OCI-LY7 (cell line): Measurements from ENCODE around the gene HTRA1. TPM values are rescaled to one million over a fixed set of nuclear protein-coding genes. Genes with fewer than 3 reads are reported as not detected.

Experiments used
- BruUV-seq: library from RNA; stranded (reverse); fragments of 400-500 nt; replicated peaks from 2 replicates; lab custom pipeline; 2021; lab: Mats Ljungman, UMichigan
- CTCF ChIA-PET: fragments of 300-600 bp; sonication (Branson Sonifier 250); formaldehyde crosslinking; loops from one replicate; lab custom pipeline; 2022; ENCODE audit warnings: antibody characterized with exemption; ENCODE audit not compliant: unreplicated experiment; lab: Charles Lee
- POLR2A ChIA-PET: fragments of 300-600 bp; sonication (Branson Sonifier 250); formaldehyde crosslinking; loops from one replicate; lab custom pipeline; 2022; ENCODE audit warnings: antibody characterized with exemption; lab: Charles Lee
- DNase-seq: peaks from one replicate; pipeline ENCODE4 v3.0.0-alpha.2; 2015; ENCODE audit warnings: low spot score
- H2AFZ ChIP-seq: fragments of 200-600 bp; sonication (generic), shearing (Covaris generic); 2 replicates; pipeline ENCODE4 v1.6.1; 2014; ENCODE audit warnings: mild to moderate bottlenecking, antibody characterized with exemption, low read length, moderate library complexity
- H3K27ac ChIP-seq: fragments of 200-600 bp; sonication (generic); 2 replicates; pipeline ENCODE4 v1.5.1; 2014; ENCODE audit warnings: mixed run types, low read depth, mild to moderate bottlenecking, moderate library complexity, low read length, inconsistent platforms; ENCODE audit not compliant: poor library complexity, severe bottlenecking
- H3K36me3 ChIP-seq: fragments of 200-600 bp; sonication (generic); 2 replicates; pipeline ENCODE4 v1.6.1; 2014; ENCODE audit warnings: mild to moderate bottlenecking, antibody characterized with exemption, low read length, moderate library complexity, mixed read lengths; ENCODE audit not compliant: insufficient read depth
- H3K4me1 ChIP-seq: fragments of 200-600 bp; sonication (generic); 2 replicates; pipeline ENCODE4 v1.5.1; 2014; ENCODE audit warnings: mild to moderate bottlenecking, low read length; ENCODE audit not compliant: insufficient read depth, poor library complexity, severe bottlenecking
- H3K4me2 ChIP-seq: fragments of 200-600 bp; sonication (generic); 2 replicates; pipeline ENCODE4 v1.6.1; 2014; ENCODE audit warnings: mild to moderate bottlenecking, low read length
- H3K4me3 ChIP-seq: fragments of 200-600 bp; sonication (generic); 2 replicates; pipeline ENCODE4 v1.5.1; 2014; ENCODE audit warnings: mild to moderate bottlenecking, low read depth, low read length; ENCODE audit not compliant: poor library complexity, severe bottlenecking
- H3K79me2 ChIP-seq: fragments of 200-600 bp; sonication (generic); 2 replicates; pipeline ENCODE4 v1.6.1; 2016; ENCODE audit warnings: low read depth, mild to moderate bottlenecking, low read length, moderate library complexity, mixed read lengths; ENCODE audit not compliant: insufficient read depth
- H3K9me2 ChIP-seq: fragments of 200-600 bp; sonication (generic); 2 replicates; pipeline ENCODE4 v1.6.1; 2016; ENCODE audit warnings: mild to moderate bottlenecking, low read length, mixed read lengths; ENCODE audit not compliant: insufficient read depth
- H3K9me3 ChIP-seq: fragments of 200-600 bp; sonication (generic); 2 replicates; pipeline ENCODE4 v1.6.1; 2014; ENCODE audit warnings: mild to moderate bottlenecking, mixed run types, low read length, mixed read lengths
- H4K20me1 ChIP-seq: fragments of 200-600 bp; sonication (generic); 2 replicates; pipeline ENCODE4 v1.6.1; 2014; ENCODE audit warnings: mild to moderate bottlenecking, antibody characterized with exemption, low read length, moderate library complexity, mixed read lengths; ENCODE audit not compliant: insufficient read depth
- CTCF ChIP-seq: fragments of 200-600 bp; sonication (generic); conservative IDR thresholded peaks from 2 replicates; pipeline ENCODE4 v1.5.1; 2014; ENCODE audit warnings: mild to moderate bottlenecking, antibody characterized with exemption, low read length, moderate library complexity, mixed read lengths
- EZH2phosphoT487 ChIP-seq: fragments of 200-600 bp; sonication (generic); IDR thresholded peaks from 2 replicates; pipeline ENCODE4 v1.6.1; 2018; ENCODE audit warnings: low read depth, borderline replicate concordance, mild to moderate bottlenecking, mixed run types, antibody characterized with exemption, low read length, moderate library complexity, mixed read lengths
- intact Hi-C: fragments of 100-400 bp; cut with micrococcal nuclease; formaldehyde crosslinking; loops from one replicate; pipeline ENCODE4 v1.10.0; 2022; ENCODE audit not compliant: unreplicated experiment
- total RNA-seq, 2 experiments: library from RNA; depleted of rRNA in 1 of 2; stranded (reverse); fragments of >200 nt in 1 of 2; shearing (Covaris generic) in 1 of 2; gene quantifications; 2 replicates each; pipeline ENCODE4 v1.2.3, GENCODE V29; 2014 to 2022

Gene HTRA1
- total RNA-seq, 2 experiments from 2014 or later, result not detected

GRCh38 chr10:122500726-122501125, 39.4 kb downstream of the HTRA1 start:
- DNase-seq, result no peak
- H3K4me1 ChIP-seq, result no peaks in the 10 kb centered on the region
- no peak overlapping the region for H2AFZ ChIP-seq
- H3K27ac ChIP-seq, result no peak overlapping the region
- H3K9me2 ChIP-seq, result no peaks in the 10 kb centered on the region
- no peak overlapping the region for H3K4me3 ChIP-seq
- no peak for TF ChIP-seq CTCF
- no peak for TF ChIP-seq EZH2phosphoT487
- no peaks in the 10 kb centered on the region for H4K20me1 ChIP-seq
- no peak overlapping the region for H3K4me2 ChIP-seq
- no peaks in the 10 kb centered on the region for H3K9me3 ChIP-seq
- POLR2A ChIA-PET, result no interaction called here
- H3K79me2 ChIP-seq, result no peaks in the 10 kb centered on the region
- no peaks in the 10 kb centered on the region for H3K36me3 ChIP-seq
- BruUV-seq, result no TSS peak
- intact Hi-C loops, result no loop called here
- CTCF ChIA-PET, result no interaction called here

GRCh38 chr10:122503012-122503411, 41.7 kb downstream of the HTRA1 start:
- no peak for TF ChIP-seq EZH2phosphoT487
- no peak for TF ChIP-seq CTCF
- ChIA-PET CTCF (no interaction called here), POLR2A (interaction anchor here (0.5 kb wide), 1 partner anchor 49 kb away, joined by 3 read pairs; no protein-coding TSS in a partner anchor)
- Histone ChIP-seq H3K4me2 (no peak overlapping the region), H3K27ac (no peak overlapping the region), H3K9me3 (no peaks in the 10 kb centered on the region), H2AFZ (no peak overlapping the region), H3K9me2 (no peaks in the 10 kb centered on the region), H3K36me3 (no peaks in the 10 kb centered on the region), H3K4me3 (no peak overlapping the region), H3K4me1 (no peaks in the 10 kb centered on the region), H3K79me2 (no peaks in the 10 kb centered on the region), H4K20me1 (no peaks in the 10 kb centered on the region)
- no TSS peak for BruUV-seq
- DNase-seq, result no peak
- intact Hi-C loops, result no loop called here

GRCh38 chr10:122503886-122504609, 42.7 kb downstream of the HTRA1 start:
- Histone ChIP-seq H3K27ac (no peak overlapping the region), H3K36me3 (no peaks in the 10 kb centered on the region), H3K9me3 (no peaks in the 10 kb centered on the region), H3K79me2 (no peaks in the 10 kb centered on the region), H3K4me2 (no peak overlapping the region), H3K4me3 (no peak overlapping the region), H3K9me2 (no peaks in the 10 kb centered on the region), H2AFZ (no peak overlapping the region), H3K4me1 (no peaks in the 10 kb centered on the region), H4K20me1 (no peaks in the 10 kb centered on the region)
- TF ChIP-seq EZH2phosphoT487 (no peak), CTCF (no peak)
- ChIA-PET CTCF (no interaction called here), POLR2A (interaction anchor here (0.5 kb wide), 1 partner anchor 1717 kb away, joined by 5 read pairs; no protein-coding TSS in a partner anchor)
- intact Hi-C loops, result no loop called here
- no TSS peak for BruUV-seq
- DNase-seq, result no peak
